ENCODE data around the gene HSP90AB1. TPM values are rescaled to one million over a fixed set of nuclear protein-coding genes. Genes with fewer than 3 reads are reported as not detected.

HSP90AB1 gene
- total RNA-seq, 1 experiment from 2014 or later: 1,201 TPM

DNA sequence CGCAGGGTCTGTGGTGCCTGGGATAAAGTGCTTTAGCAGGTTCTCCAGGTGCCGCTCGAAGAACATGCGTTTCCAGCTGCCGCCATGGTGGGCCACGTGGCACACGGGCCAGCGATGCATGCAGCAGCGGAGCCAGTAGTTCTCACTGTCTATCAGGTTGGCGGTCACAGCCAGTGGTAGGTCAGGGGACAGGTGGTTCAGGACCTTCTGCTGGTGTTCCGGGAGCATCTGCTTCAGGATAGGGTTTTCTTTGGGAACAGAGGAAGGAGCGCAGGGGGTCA lies 39.3 kb downstream of the HSP90AB1 start:
- no peak for DNase-seq (ENCODE audit: low read depth)

- DNase-seq (ENCODE audit: low read depth): no peak
Observed at GRCh38 chr6:44286747-44287146, 39.8 kb downstream of the HSP90AB1 start.

DNA sequence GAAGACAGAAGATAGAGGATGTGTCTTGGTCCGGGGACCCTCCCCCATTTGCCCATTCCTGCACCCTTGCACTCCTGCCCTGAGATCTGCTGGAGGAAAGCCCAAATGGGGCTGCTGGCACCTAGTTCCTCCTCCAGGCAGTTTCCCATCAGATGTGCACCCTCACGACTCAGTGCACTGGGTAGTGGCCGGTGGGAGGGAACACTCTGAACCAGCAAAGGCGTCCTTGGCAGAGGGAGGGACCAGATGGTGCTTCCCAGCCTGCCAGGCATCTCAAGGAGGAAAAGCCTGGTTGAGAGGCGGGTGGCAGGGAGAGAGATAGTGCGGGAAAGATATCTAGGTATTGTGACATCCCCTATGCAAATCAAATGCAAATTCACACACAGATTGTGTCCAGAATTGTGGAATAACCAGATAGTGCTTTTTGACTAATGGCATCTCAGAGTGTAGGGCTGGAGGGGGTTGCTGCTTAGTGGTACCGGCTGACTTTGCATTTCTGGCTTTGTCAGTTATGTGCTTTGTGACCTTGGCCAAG lies 42.9 kb downstream of the HSP90AB1 start:
- DNase-seq (ENCODE audit: low read depth): no peak

DNA sequence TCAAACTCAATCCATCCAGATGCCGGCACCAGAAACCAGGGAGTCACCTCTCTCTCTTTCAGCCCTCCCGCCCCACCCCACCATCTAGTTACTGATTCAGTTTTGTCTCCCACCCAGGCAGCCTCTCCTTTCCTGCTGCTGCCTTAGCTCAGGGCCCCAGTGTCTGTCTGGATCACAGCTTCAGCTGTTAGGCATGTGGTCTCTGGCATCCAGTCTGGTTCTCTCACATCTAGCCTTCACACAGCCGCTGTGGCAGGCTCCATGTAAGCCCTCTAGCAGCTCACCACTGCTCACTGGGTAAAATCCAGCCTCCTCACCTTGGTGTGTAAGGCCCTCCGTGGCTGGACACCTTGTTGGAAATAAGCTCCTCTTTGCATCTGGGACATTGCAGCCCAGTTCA lies 44.9 kb downstream of the HSP90AB1 start:
- DNase-seq (ENCODE audit: low read depth): no peak

DNA sequence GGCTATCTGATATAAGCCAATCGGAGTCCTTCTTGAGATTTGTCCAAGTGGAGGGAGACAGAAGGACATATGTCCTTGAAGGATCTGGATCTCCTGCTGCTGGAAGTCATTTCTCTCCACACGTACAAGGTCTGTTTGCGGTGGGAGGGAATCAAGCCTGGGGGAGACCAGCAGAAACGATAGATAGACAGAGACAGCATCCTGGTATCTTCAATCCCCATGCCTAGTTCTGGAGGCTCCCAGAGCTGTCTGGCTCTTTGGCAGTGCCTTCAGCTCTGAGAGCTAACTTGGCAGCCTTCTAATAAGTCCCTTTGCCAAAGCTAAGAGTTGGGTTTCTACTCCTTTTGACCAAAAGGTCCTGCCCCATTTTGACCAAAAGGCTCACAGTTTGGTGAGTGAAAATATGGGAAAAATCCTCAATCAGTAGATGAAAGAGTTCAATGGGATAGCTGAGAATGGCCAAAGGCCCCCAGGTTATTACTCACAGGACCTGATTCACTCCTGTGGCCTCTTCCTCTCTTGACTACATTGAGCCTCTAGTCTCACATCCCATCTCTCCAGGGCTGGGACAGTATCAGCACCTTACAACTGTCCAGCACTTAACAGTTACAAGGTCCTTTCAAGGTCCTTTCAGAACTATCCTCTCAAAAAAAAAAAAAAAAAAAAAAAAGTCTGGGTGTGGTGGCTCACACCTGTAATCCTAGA lies 45.9 kb downstream of the HSP90AB1 start:
- no peak for DNase-seq (ENCODE audit: low read depth)

DNA sequence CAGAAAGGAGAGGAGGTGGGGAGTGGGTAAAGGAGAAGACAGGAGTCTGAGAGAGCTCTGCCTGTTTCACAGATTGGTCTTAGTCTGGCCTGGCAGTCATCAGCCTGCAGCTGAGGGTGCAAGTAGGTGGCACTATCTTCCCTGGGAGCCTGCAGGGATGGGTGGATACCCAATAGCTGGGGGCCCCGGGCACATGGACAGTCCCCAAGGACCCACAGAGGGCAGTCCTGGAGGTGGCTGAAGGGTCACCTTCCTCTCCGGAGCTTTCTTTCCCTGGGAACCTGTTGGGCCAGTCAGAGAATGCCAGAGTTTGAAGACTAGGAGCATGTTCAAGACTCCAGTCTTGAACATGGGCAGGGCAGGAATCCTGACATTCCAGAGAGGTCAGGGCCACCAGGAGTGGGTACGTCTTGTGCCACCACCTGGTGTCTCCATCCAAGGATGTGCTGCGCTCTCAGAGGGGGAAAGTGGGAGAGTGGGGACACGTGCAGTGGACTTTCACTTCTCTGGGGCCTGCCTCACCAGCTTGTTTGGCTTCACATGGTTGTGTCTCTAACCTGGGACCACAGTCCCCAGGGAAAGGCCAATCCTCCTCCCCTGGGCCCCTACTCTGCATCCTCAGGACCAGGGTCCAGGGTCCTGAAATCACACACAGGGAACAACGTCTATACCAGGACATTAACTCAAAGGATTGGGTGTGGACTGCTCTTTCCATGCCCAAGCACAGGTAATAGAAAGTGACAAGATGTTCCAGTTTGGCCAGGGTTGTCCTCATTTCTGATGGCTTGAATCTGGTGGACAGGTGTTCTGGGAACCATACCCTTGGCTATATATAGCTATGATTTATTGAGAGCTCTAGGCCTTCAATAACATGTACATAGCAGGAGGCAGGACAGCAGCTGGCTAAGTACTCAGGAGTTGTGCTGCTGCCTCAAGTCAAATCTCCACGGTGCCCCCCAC lies 48.2 kb downstream of the HSP90AB1 start:
- DNase-seq (ENCODE audit: low read depth): no peak

DNA sequence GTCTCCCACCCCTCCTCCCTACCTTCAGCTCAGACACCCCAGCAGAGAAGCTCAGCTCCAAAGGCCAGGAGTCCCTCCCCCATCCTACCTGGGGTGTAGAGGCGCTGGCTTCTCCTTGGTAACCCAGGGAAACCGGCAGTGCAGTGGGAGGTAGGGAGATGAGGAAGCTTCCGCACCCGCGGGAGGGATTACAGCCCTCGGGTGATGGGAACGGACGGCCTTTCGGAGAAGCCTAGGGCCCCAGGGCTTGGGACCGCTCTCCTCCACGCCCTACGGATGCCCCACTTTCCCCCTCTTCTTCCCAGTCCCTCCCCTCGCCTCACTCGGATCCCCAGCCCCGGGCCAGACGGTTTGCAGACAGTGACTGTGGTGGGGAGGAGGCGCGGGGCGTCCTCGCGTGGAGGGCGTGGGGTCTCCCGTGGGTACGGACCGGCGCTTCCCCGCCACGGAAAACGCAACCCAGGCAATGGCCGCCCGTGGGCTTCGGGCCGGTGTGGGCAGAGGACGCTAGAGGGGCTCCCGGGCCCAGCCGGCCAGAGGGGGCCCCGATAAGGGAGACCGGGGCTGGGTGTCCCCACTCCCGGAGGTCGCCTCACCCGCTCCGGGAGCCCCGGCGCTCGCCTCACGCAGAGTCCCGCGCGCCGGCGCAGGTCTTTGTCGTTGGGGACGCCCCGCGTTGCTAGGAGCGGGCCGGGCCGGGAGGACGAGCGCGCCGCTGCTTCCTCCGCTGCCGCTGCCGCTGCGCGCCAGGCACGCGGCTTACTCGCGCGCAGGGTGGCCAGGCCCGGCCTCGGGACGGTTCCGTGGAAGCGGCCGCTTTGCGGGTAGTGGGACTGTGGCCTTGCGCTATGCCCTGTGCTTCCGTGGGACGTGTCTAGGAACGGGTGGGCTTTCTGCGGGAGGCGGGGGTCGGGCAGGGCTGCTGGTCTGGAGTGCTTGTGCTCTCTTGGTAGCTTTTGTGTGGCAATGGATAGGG lies 50.5 kb downstream of the HSP90AB1 start:
- peak; percentile 14 for DNase-seq (ENCODE audit: low read depth)

DNA sequence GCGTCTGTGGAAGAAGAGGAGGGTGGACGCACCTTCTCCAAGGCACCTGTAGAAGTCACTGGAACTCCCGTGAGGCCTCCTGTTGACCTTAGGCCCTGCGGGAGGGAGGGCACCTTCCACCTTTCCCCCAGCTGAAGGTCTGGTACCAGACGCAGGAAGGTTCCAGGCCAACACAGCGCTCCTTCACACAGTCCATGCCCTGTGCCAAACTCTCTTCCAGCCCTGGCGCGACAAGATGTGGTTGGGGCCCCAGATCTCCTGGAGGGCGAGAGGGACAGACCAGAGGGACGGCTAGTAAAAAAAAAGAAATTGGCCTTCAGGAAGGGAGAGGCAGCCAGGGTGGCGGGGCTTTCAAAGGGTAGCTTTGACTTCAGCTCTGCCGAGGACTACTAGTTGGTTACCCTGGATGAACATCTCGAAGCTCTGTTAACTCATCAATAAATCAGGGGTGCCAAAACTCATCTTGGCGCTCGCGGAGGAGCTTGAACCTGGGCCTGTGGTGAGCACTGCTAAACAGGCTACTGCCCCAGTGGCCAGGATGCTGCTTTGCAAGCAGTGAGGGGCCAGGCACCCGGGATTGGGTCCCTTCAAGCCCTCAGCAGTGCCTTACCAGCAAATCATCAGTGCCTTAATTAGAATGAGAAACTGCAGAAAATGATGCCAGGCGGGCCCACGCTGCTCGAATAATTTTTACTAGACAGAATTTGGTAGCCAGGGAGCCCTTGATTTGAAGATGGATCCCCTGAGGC lies 51.3 kb downstream of the HSP90AB1 start:
- no peak for DNase-seq (ENCODE audit: low read depth)

- no peak for DNase-seq (ENCODE audit: low read depth)
Observed at GRCh38 chr6:44298864-44299263, 52.0 kb downstream of the HSP90AB1 start.

- DNase-seq (ENCODE audit: low read depth): no peak
Observed at GRCh38 chr6:44300292-44300823, 53.5 kb downstream of the HSP90AB1 start.

DNA sequence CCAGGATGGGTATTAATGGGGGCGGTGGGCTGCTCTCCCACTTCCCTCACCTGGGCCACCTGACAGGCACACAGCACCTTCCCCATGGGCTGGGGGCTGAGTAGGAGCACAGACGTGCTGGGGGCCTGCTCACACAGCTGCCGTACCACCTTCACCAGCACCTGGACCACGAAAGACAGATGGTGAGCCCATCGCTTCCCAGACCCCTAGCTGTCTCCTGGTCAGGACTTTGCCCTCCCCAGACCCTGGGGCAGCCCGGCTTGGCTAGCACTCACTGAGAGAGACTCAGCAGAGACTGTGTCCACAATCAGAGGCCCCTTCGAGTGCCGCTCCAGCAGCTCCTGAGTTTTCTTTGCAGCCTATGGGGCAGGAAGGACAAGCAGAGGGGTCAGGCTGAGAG lies 54.2 kb downstream of the HSP90AB1 start:
- no peak for DNase-seq (ENCODE audit: low read depth)

GRCh38 chr6:44301782-44302564 lies 55.1 kb downstream of the HSP90AB1 start:
- no peak for DNase-seq (ENCODE audit: low read depth)

DNA sequence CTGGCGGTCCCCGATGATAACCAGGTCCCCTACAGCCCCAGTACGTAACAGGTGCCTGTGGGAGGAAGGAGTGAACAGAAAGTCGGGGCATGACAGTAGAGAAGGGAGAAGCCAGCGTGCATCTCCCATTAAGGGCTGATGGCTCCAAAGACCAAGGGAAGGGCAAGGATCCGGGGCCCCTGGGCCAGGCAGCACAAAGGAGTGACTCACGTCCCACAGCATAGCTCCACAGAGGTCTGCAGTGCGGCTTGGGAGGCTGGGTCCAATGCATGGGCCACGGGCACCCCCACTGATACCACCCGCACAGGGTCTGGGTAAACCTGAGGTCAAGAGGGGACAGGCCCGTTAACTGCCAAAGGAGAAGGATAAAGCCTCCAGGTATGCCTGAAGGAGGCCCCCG lies 56.0 kb downstream of the HSP90AB1 start:
- no peak for DNase-seq (ENCODE audit: low read depth)

Other genes with a start within 250 kb of the HSP90AB1 start
- gene MRPL14, start 119.6 kb upstream of the HSP90AB1 start, total RNA-seq (2014; rRNA removed; shearing (Covaris generic)): 104 and 109 TPM in 2 replicates
- 20.8 and 23.6 TPM in 2 replicates for gene TMEM63B, start 119.5 kb upstream of the HSP90AB1 start, total RNA-seq (2014; rRNA removed; shearing (Covaris generic))
- not detected in 2 replicates for gene CAPN11, start 88.3 kb upstream of the HSP90AB1 start, total RNA-seq (2014; rRNA removed; shearing (Covaris generic))
- gene MYMX, start 30.2 kb upstream of the HSP90AB1 start, total RNA-seq (2014; rRNA removed; shearing (Covaris generic)): not detected in 2 replicates
- gene SLC29A1, start 23.5 kb upstream of the HSP90AB1 start, total RNA-seq (2014; rRNA removed; shearing (Covaris generic)): 22.1 and 22.2 TPM in 2 replicates
- gene SLC35B2, start 10.4 kb downstream of the HSP90AB1 start, total RNA-seq (2014; rRNA removed; shearing (Covaris generic)): 86.2 and 101 TPM in 2 replicates
- gene NFKBIE, start 18.4 kb downstream of the HSP90AB1 start, total RNA-seq (2014; rRNA removed; shearing (Covaris generic)): 14.7 and 23.0 TPM in 2 replicates
- 0.12 TPM in 1 of 2 replicates, not detected in the other for gene TMEM151B, start 23.3 kb downstream of the HSP90AB1 start, total RNA-seq (2014; rRNA removed; shearing (Covaris generic))
- gene AARS2, start 66.2 kb downstream of the HSP90AB1 start, total RNA-seq (2014; rRNA removed; shearing (Covaris generic)): 7.1 and 11.5 TPM in 2 replicates
- gene SPATS1, start 95.5 kb downstream of the HSP90AB1 start, total RNA-seq (2014; rRNA removed; shearing (Covaris generic)): not detected in 2 replicates
- 26.1 and 33.6 TPM in 2 replicates for gene CDC5L, start 140.6 kb downstream of the HSP90AB1 start, total RNA-seq (2014; rRNA removed; shearing (Covaris generic))